Measurements from ENCODE around the gene DOCK2. TPM values are rescaled to one million over a fixed set of nuclear protein-coding genes. Genes with fewer than 3 reads are reported as not detected.

DOCK2 gene
- total RNA-seq, 1 experiment from 2014 or later: not detected

DNA sequence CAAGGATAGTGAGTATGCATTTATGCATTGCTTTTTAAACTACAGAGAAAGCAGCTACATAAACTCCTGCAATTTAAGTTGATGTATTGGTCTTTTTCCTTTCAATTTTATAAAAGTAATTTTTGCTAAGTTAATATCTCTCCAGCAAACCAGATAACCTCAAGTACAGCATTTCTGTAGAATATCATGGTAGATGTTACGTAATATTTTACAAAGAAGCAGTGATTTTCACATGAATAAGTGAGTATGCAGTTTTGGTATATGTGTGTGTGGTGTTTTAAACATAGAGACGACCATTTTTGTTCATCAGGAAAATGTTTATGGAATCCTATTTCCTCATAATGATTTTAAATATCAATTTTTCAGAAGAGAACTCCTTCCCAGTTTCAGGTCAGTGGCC lies 224.4 kb downstream of the DOCK2 start:
- H3K9me3 Mint-ChIP-seq (ENCODE audit: low read depth, unreplicated experiment): no peaks in the 10 kb centered on the region
- CTCF ChIA-PET: no interaction called here

DNA sequence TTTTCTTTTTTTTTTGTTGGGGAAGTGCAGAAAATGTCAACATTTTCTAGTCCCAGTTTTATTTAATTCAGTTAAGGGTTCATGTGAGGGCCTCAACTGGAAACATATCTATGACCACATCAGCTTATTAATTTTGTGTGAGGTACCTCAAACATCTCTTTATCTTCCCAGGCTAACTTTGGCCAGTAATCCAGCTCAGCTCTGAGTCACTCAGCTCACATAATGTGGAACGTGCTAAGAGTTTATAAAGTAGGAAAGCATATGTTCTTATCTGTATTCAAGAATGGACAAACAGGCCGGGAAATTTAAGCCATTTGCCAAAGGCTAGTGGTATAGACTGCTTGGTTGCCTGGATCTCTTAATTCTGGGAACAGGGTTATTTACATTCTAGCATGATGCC lies 224.9 kb downstream of the DOCK2 start:
- Mint-ChIP-seq H3K27me3 (ENCODE audit: unreplicated experiment) (peaks cover 68% of the 10 kb centered on the region), H3K4me1 (ENCODE audit: low read depth, unreplicated experiment) (no peaks in the 10 kb centered on the region), H3K4me3 (ENCODE audit: low read depth, unreplicated experiment) (no peak overlapping the region), H3K36me3 (ENCODE audit: insufficient read depth, unreplicated experiment) (no peaks in the 10 kb centered on the region), H3K27ac (ENCODE audit: unreplicated experiment) (no peak overlapping the region), H3K9me3 (ENCODE audit: low read depth, unreplicated experiment) (no peaks in the 10 kb centered on the region)
- CTCF ChIA-PET: no interaction called here
- BruUV-seq (replicated peaks): no TSS peak
- no peak for DNase-seq
- TF ChIP-seq, protein P1, sequence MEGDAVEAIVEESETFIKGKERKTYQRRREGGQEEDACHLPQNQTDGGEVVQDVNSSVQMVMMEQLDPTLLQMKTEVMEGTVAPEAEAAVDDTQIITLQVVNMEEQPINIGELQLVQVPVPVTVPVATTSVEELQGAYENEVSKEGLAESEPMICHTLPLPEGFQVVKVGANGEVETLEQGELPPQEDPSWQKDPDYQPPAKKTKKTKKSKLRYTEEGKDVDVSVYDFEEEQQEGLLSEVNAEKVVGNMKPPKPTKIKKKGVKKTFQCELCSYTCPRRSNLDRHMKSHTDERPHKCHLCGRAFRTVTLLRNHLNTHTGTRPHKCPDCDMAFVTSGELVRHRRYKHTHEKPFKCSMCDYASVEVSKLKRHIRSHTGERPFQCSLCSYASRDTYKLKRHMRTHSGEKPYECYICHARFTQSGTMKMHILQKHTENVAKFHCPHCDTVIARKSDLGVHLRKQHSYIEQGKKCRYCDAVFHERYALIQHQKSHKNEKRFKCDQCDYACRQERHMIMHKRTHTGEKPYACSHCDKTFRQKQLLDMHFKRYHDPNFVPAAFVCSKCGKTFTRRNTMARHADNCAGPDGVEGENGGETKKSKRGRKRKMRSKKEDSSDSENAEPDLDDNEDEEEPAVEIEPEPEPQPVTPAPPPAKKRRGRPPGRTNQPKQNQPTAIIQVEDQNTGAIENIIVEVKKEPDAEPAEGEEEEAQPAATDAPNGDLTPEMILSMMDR (IDR thresholded peaks at IDR 0.05; ENCODE audit: unreplicated experiment): no peak
- intact Hi-C loops (cut with micrococcal nuclease; ENCODE audit: unreplicated experiment): no loop called here

More for the DNA sequence above, 224.4 kb downstream of the DOCK2 start:
- intact Hi-C loops (cut with micrococcal nuclease; ENCODE audit: unreplicated experiment): no loop called here
- no TSS peak for BruUV-seq (replicated peaks)
- no peaks in the 10 kb centered on the region for H3K4me1 Mint-ChIP-seq (ENCODE audit: low read depth, unreplicated experiment)
- TF ChIP-seq, protein P1 (IDR thresholded peaks at IDR 0.05; ENCODE audit: unreplicated experiment): no peak
- H3K4me3 Mint-ChIP-seq (ENCODE audit: low read depth, unreplicated experiment): no peak overlapping the region
- H3K27ac Mint-ChIP-seq (ENCODE audit: unreplicated experiment): no peak overlapping the region
- H3K36me3 Mint-ChIP-seq (ENCODE audit: insufficient read depth, unreplicated experiment): no peaks in the 10 kb centered on the region
- no peak for DNase-seq
- peaks cover 63% of the 10 kb centered on the region for H3K27me3 Mint-ChIP-seq (ENCODE audit: unreplicated experiment)

DNA sequence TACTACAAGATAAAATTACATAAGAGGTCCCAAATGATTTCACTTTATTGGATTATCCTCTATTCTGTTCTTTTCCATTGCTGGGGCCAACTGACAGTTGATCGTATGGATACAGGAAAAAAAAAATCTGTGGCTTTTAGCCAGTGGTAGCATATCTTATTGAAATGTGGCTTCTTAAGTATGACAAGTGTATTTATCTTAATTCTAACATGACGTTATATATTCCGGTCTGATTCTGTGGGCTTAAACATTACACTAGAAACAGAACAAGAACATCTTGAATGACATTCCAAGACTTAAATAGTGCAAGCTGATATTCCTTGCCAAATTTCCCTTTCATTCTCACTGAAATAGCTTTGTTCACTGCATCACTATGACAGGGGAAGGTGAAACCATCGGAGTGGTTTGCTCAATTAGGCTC lies 225.3 kb downstream of the DOCK2 start:
- no peak overlapping the region for H3K4me3 Mint-ChIP-seq (ENCODE audit: low read depth, unreplicated experiment)
- H3K9me3 Mint-ChIP-seq (ENCODE audit: low read depth, unreplicated experiment): no peaks in the 10 kb centered on the region
- TF ChIP-seq, protein P1 (IDR thresholded peaks at IDR 0.05; ENCODE audit: unreplicated experiment): no peak
- no peak overlapping the region for H3K27ac Mint-ChIP-seq (ENCODE audit: unreplicated experiment)
- H3K4me1 Mint-ChIP-seq (ENCODE audit: low read depth, unreplicated experiment): no peaks in the 10 kb centered on the region
- H3K36me3 Mint-ChIP-seq (ENCODE audit: insufficient read depth, unreplicated experiment): no peaks in the 10 kb centered on the region
- intact Hi-C loops (cut with micrococcal nuclease; ENCODE audit: unreplicated experiment): no loop called here
- CTCF ChIA-PET: no interaction called here
- no TSS peak for BruUV-seq (replicated peaks)
- DNase-seq: no peak
- H3K27me3 Mint-ChIP-seq (ENCODE audit: unreplicated experiment): peaks cover 73% of the 10 kb centered on the region

DNA sequence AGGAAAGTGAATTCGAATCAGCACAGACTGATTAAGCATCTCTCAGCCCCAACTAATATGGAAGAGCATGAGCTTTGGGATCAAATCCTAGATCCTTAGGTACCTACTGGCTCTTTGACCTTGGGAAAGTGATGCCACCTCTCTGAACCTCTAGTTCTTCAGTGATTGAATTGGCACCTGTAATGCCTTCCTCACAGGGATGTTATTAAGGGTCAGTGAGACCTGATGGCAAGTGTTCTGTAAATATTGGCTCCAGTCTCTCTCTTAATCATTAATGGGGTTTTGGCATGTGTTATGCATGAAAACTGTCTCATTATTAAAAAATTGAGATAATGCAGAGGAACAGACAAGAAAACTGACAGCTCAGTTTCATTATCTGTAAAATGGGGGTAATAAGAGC lies 227.4 kb downstream of the DOCK2 start:
- H3K9me3 Mint-ChIP-seq (ENCODE audit: low read depth, unreplicated experiment): no peaks in the 10 kb centered on the region
- peaks cover 74% of the 10 kb centered on the region for H3K27me3 Mint-ChIP-seq (ENCODE audit: unreplicated experiment)
- H3K4me1 Mint-ChIP-seq (ENCODE audit: low read depth, unreplicated experiment): no peaks in the 10 kb centered on the region
- H3K36me3 Mint-ChIP-seq (ENCODE audit: insufficient read depth, unreplicated experiment): no peaks in the 10 kb centered on the region
- BruUV-seq (replicated peaks): no TSS peak
- no peak overlapping the region for H3K27ac Mint-ChIP-seq (ENCODE audit: unreplicated experiment)
- no peak for DNase-seq
- TF ChIP-seq, protein P1 (IDR thresholded peaks at IDR 0.05; ENCODE audit: unreplicated experiment): no peak
- H3K4me3 Mint-ChIP-seq (ENCODE audit: low read depth, unreplicated experiment): no peak overlapping the region
- CTCF ChIA-PET: no interaction called here
- intact Hi-C loops (cut with micrococcal nuclease; ENCODE audit: unreplicated experiment): no loop called here

Measured in Calu3 (cell line).